H9 (cell line): ENCODE measurements around the gene METTL18. TPM values are rescaled to one million over a fixed set of nuclear protein-coding genes. Genes with fewer than 3 reads are reported as not detected.

Source experiments
- DNase-seq: peaks from one replicate; pipeline ENCODE4 v3.0.0-alpha.2; 2017
- H2AFZ ChIP-seq: one replicate; pipeline ENCODE4 v1.6.1; 2013; ENCODE audit warnings: mild to moderate bottlenecking, low read length, control low read depth, moderate library complexity
- H2AK5ac ChIP-seq: 2 replicates; pipeline ENCODE4 v1.6.1; 2013; ENCODE audit warnings: low read length, control low read depth, mixed read lengths; ENCODE audit not compliant: insufficient read length
- H2BK120ac ChIP-seq: one replicate; pipeline ENCODE4 v1.6.1; 2013; ENCODE audit warnings: low read depth, mild to moderate bottlenecking, low read length, control low read depth, inconsistent platforms; ENCODE audit not compliant: poor library complexity, severe bottlenecking
- H2BK12ac ChIP-seq: 2 replicates; pipeline ENCODE4 v1.6.1; 2013; ENCODE audit warnings: low read length, control low read depth, mixed read lengths, low read depth; ENCODE audit not compliant: insufficient read length
- H2BK15ac ChIP-seq: 2 replicates; pipeline ENCODE4 v1.6.1; 2013; ENCODE audit warnings: low read depth, low read length, control low read depth
- H2BK20ac ChIP-seq: one replicate; pipeline ENCODE4 v1.6.1; 2013; ENCODE audit warnings: low read depth, mild to moderate bottlenecking, low read length, control low read depth, inconsistent platforms; ENCODE audit not compliant: poor library complexity, severe bottlenecking
- H2BK5ac ChIP-seq: 2 replicates; pipeline ENCODE4 v1.6.1; 2013; ENCODE audit warnings: low read length, control low read depth, mixed read lengths; ENCODE audit not compliant: insufficient read length
- H3K14ac ChIP-seq: 2 replicates; pipeline ENCODE4 v1.6.1; 2013; ENCODE audit warnings: low read length, control low read depth; ENCODE audit not compliant: insufficient read depth
- H3K18ac ChIP-seq: 2 replicates; pipeline ENCODE4 v1.6.1; 2013; ENCODE audit warnings: low read depth, mild to moderate bottlenecking, mixed read lengths, low read length, control low read depth; ENCODE audit not compliant: insufficient read length
- H3K23ac ChIP-seq: 2 replicates; pipeline ENCODE4 v1.6.1; 2013; ENCODE audit warnings: low read length, control low read depth, mixed read lengths, low read depth; ENCODE audit not compliant: insufficient read length
- H3K23me2 ChIP-seq: 2 replicates; pipeline ENCODE4 v1.6.1; 2013; ENCODE audit warnings: low read depth, mild to moderate bottlenecking, mixed read lengths, low read length, control low read depth; ENCODE audit not compliant: insufficient read length, poor library complexity, severe bottlenecking
- H3K27ac ChIP-seq: 2 replicates; pipeline ENCODE4 v1.5.1; 2013; ENCODE audit warnings: low read length, control low read depth, mixed read lengths, low read depth; ENCODE audit not compliant: insufficient read length
- H3K27me3 ChIP-seq: 2 replicates; pipeline ENCODE4 v1.6.1; 2013; ENCODE audit warnings: low read length, control low read depth, inconsistent platforms; ENCODE audit not compliant: insufficient read depth
- H3K4ac ChIP-seq: 2 replicates; pipeline ENCODE4 v1.6.1; 2013; ENCODE audit warnings: low read depth, mild to moderate bottlenecking, control low read depth, inconsistent platforms, low read length, moderate library complexity
- H3K4me1 ChIP-seq: 2 replicates; pipeline ENCODE4 v1.6.1; 2013; ENCODE audit warnings: low read length, control low read depth, inconsistent platforms; ENCODE audit not compliant: insufficient read depth
- H3K4me2 ChIP-seq: 2 replicates; pipeline ENCODE4 v1.6.1; 2013; ENCODE audit warnings: low read length, control low read depth, mixed read lengths; ENCODE audit not compliant: insufficient read length, insufficient read depth
- H3K56ac ChIP-seq: 2 replicates; pipeline ENCODE4 v1.6.1; 2013; ENCODE audit warnings: low read depth, mild to moderate bottlenecking, mixed read lengths, low read length, control low read depth; ENCODE audit not compliant: insufficient read length
- H3K79me1 ChIP-seq: 2 replicates; pipeline ENCODE4 v1.6.1; 2013; ENCODE audit warnings: low read depth, mild to moderate bottlenecking, moderate library complexity, low read length, control low read depth, inconsistent platforms; ENCODE audit not compliant: insufficient read depth, poor library complexity, severe bottlenecking
- H3K79me2 ChIP-seq: 2 replicates; pipeline ENCODE4 v1.6.1; 2013; ENCODE audit warnings: low read length, control low read depth, inconsistent platforms; ENCODE audit not compliant: insufficient read depth
- H3K9ac ChIP-seq: 2 replicates; pipeline ENCODE4 v1.6.1; 2013; ENCODE audit warnings: low read length, control low read depth, mixed read lengths; ENCODE audit not compliant: insufficient read length; ENCODE audit errors: extremely low read depth
- H3K9me3 ChIP-seq: one replicate; pipeline ENCODE4 v1.6.1; 2013; ENCODE audit warnings: low read depth, low read length, inconsistent platforms; ENCODE audit not compliant: control insufficient read depth
- H3T11ph ChIP-seq: one replicate; pipeline ENCODE4 v1.6.1; 2013; ENCODE audit warnings: mild to moderate bottlenecking, low read length, control low read depth, inconsistent platforms
- H4K20me1 ChIP-seq: one replicate; pipeline ENCODE4 v1.6.1; 2013; ENCODE audit not compliant: control insufficient read depth, insufficient read length, insufficient read depth
- H4K5ac ChIP-seq: 2 replicates; pipeline ENCODE4 v1.6.1; 2013; ENCODE audit warnings: low read depth, mild to moderate bottlenecking, mixed read lengths, low read length, control low read depth; ENCODE audit not compliant: insufficient read length
- H4K8ac ChIP-seq: replicated peaks from 2 replicates; pipeline ENCODE4 v1.6.1; 2013; ENCODE audit warnings: low read length, control low read depth, mixed read lengths, low read depth; ENCODE audit not compliant: insufficient read length
- H4K91ac ChIP-seq: 2 replicates; pipeline ENCODE4 v1.6.1; 2013; ENCODE audit warnings: low read depth, mild to moderate bottlenecking, moderate library complexity, mixed read lengths, low read length, control low read depth; ENCODE audit not compliant: insufficient read length
- H3K27ac Mint-ChIP-seq, 3 experiments: 2 replicates in 2 of 3; 3 replicates in 1 of 3; pipeline ENCODE4 v1.8.0; 2020 to 2021; ENCODE audit warnings: mixed read lengths in 3 of 3, mild to moderate bottlenecking in 1 of 3, moderate library complexity in 1 of 3
- H3K27me3 Mint-ChIP-seq: 2 replicates; pipeline ENCODE4 v1.8.0; 2021; ENCODE audit warnings: low read depth, mild to moderate bottlenecking, moderate library complexity, mixed read lengths
- H3K36me3 Mint-ChIP-seq, 3 experiments: 2 replicates in 2 of 3; 3 replicates in 1 of 3; pipeline ENCODE4 v1.8.0; 2020 to 2021; ENCODE audit warnings: low read depth in 3 of 3, mixed read lengths in 3 of 3; ENCODE audit not compliant: insufficient read depth in 1 of 3
- H3K4me1 Mint-ChIP-seq, 2 experiments: 2 replicates each; pipeline ENCODE4 v1.8.0; 2020; ENCODE audit warnings: mixed read lengths in 2 of 2
- H3K4me3 Mint-ChIP-seq, 2 experiments: 2 replicates in 1 of 2; 3 replicates in 1 of 2; pipeline ENCODE4 v1.8.0; 2020 to 2021; ENCODE audit warnings: mild to moderate bottlenecking in 2 of 2, mixed read lengths in 2 of 2, moderate library complexity in 1 of 2
- H3K9me3 Mint-ChIP-seq, 2 experiments: 2 replicates in 1 of 2; 3 replicates in 1 of 2; pipeline ENCODE4 v1.8.0; 2020; ENCODE audit warnings: mild to moderate bottlenecking in 2 of 2, mixed read lengths in 2 of 2, moderate library complexity in 1 of 2
- WGBS: extraction: QIAGEN DNeasy Blood & Tissue Kit; methylation state at CpG from one replicate; pipeline ENCODE4 v1.1.7; 2013; ENCODE audit warnings: missing lambda C conversion rate, low lambda C conversion rate, mixed read lengths; ENCODE audit not compliant: insufficient read length; ENCODE audit errors: extremely low coverage; 5-methylcytosine and 5-hydroxymethylcytosine counted together
- total RNA-seq: library from RNA; stranded (reverse); gene quantifications from 2 replicates; pipeline ENCODE4 v1.2.1, GENCODE V29; 2021
- TF ChIP-seq, protein P1 (sequence below): fragments of 200-600 bp; sonication (generic); conservative IDR thresholded peaks from 3 replicates; pipeline ENCODE4 v1.8.0; 2021; ENCODE audit warnings: antibody characterized with exemption, mild to moderate bottlenecking

The METTL18 gene
- total RNA-seq, 1 experiment from 2014 or later: 8.7 TPM

DNA sequence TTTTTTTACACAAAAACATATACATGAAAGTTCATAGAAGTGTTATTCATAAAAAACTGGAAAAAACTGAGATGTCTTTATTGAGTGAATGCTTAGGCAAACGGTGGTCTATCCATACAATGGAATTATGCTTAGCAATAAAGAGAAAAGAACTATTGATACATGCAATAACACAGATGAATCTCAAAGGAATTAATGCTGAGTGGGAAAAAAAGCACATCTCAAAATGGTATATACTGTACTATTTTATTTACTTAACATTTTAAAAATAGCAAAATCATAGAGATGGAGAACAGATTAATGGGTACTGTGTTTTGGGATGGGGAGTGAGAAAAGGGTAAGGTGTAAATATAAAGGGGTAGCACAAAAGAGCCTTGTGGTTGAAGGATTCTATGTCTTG is 29.8 kb downstream of the METTL18 start:
- Mint-ChIP-seq H3K9me3 (peaks cover 0 to 8% of the 10 kb centered on the region in 2 experiments; a peak in 2 of 5 replicates), H3K27ac (no peak overlapping the region), H3K4me3 (no peak overlapping the region), H3K27me3 (no peaks in the 10 kb centered on the region; the same call in 1 of the 2 replicates), H3K4me1 (no peaks in the 10 kb centered on the region), H3K36me3 (no peaks in the 10 kb centered on the region)
- no peak overlapping the region for H2BK15ac ChIP-seq
- no peaks in the 10 kb centered on the region for H3K9me3 ChIP-seq
- H3K4me1 ChIP-seq: no peaks in the 10 kb centered on the region
- no peak overlapping the region for H3K27ac ChIP-seq
- no peak overlapping the region for H3K4me2 ChIP-seq
- no peak overlapping the region for H4K5ac ChIP-seq
- H4K91ac ChIP-seq: no peak overlapping the region
- H3K9ac ChIP-seq: no peak overlapping the region
- H4K20me1 ChIP-seq: no peaks in the 10 kb centered on the region
- no peak overlapping the region for H2BK20ac ChIP-seq
- no peak overlapping the region for H2BK120ac ChIP-seq
- TF ChIP-seq, protein P1, sequence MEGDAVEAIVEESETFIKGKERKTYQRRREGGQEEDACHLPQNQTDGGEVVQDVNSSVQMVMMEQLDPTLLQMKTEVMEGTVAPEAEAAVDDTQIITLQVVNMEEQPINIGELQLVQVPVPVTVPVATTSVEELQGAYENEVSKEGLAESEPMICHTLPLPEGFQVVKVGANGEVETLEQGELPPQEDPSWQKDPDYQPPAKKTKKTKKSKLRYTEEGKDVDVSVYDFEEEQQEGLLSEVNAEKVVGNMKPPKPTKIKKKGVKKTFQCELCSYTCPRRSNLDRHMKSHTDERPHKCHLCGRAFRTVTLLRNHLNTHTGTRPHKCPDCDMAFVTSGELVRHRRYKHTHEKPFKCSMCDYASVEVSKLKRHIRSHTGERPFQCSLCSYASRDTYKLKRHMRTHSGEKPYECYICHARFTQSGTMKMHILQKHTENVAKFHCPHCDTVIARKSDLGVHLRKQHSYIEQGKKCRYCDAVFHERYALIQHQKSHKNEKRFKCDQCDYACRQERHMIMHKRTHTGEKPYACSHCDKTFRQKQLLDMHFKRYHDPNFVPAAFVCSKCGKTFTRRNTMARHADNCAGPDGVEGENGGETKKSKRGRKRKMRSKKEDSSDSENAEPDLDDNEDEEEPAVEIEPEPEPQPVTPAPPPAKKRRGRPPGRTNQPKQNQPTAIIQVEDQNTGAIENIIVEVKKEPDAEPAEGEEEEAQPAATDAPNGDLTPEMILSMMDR: no peak
- H2AK5ac ChIP-seq: no peak overlapping the region
- H3K18ac ChIP-seq: no peak overlapping the region
- H3K79me1 ChIP-seq: no peaks in the 10 kb centered on the region
- H2AFZ ChIP-seq: no peak overlapping the region
- no peak overlapping the region for H3K23ac ChIP-seq
- H2BK5ac ChIP-seq: no peak overlapping the region
- H3K79me2 ChIP-seq: no peaks in the 10 kb centered on the region
- no peaks in the 10 kb centered on the region for H3K27me3 ChIP-seq
- no peak overlapping the region for H4K8ac ChIP-seq
- no peak overlapping the region for H3K4ac ChIP-seq
- WGBS: no CpG with 5 or more reads among the region's 1 CpG
- H3K14ac ChIP-seq: no peak overlapping the region
- DNase-seq: no peak
- no peak overlapping the region for H2BK12ac ChIP-seq
- no peak overlapping the region for H3K56ac ChIP-seq
- H3T11ph ChIP-seq: no peak overlapping the region
- no peaks in the 10 kb centered on the region for H3K23me2 ChIP-seq
